ENCODE data around the gene COX6A2. TPM values are rescaled to one million over a fixed set of nuclear protein-coding genes. Genes with fewer than 3 reads are reported as not detected.
"Not testable (repeated sequence)": the region's sequence is repeated elsewhere in the genome, so short reads cannot be mapped to it uniquely, and the experiment has no call there.

The COX6A2 gene
- total RNA-seq, 1 donor from 2014 or later = not detected

DNA sequence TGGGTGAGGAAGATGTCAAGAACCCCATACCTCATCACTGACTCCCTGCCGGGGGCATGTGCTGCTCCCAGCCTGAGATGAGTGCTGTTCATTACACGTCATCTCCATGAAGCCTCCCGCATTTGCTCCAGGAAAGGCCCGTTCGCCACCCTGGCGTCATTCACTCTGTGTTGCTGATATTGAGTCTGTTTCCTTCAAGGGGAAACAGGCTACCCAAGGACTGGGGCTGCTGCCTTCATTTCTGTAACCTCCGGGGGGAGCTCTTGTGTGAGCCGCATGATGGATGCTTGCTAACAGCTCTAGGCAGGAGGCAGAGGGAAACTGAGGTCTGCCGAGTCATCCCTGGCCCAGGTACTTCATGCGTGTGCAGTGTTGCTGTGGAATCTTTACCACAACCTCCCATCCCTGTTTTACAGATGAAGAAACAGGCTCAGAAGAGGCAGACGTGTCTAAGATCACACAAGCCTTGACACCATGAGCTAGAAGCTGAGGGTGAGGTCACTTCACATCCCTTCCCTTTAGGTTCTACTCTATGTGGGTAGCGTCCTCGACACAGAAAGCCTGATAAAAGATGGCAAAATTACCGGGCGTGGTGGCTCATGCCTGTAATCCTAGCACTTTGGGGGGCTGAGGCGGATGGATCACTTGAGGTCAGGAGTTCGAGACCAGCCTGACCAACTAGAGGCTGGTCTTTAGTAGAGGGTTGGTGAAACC lies 27.6 kb upstream of the COX6A2 start:
- no peak overlapping the region for H3K4me3 ChIP-seq (ENCODE audit: low read depth, low read length)
- TF ChIP-seq, protein P1, sequence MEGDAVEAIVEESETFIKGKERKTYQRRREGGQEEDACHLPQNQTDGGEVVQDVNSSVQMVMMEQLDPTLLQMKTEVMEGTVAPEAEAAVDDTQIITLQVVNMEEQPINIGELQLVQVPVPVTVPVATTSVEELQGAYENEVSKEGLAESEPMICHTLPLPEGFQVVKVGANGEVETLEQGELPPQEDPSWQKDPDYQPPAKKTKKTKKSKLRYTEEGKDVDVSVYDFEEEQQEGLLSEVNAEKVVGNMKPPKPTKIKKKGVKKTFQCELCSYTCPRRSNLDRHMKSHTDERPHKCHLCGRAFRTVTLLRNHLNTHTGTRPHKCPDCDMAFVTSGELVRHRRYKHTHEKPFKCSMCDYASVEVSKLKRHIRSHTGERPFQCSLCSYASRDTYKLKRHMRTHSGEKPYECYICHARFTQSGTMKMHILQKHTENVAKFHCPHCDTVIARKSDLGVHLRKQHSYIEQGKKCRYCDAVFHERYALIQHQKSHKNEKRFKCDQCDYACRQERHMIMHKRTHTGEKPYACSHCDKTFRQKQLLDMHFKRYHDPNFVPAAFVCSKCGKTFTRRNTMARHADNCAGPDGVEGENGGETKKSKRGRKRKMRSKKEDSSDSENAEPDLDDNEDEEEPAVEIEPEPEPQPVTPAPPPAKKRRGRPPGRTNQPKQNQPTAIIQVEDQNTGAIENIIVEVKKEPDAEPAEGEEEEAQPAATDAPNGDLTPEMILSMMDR (conservative IDR thresholded peaks at IDR 0.05; ENCODE audit: low read depth, low read length) = peak; percentile 36
- DNase-seq (ENCODE audit: low read depth) = no peak

DNA sequence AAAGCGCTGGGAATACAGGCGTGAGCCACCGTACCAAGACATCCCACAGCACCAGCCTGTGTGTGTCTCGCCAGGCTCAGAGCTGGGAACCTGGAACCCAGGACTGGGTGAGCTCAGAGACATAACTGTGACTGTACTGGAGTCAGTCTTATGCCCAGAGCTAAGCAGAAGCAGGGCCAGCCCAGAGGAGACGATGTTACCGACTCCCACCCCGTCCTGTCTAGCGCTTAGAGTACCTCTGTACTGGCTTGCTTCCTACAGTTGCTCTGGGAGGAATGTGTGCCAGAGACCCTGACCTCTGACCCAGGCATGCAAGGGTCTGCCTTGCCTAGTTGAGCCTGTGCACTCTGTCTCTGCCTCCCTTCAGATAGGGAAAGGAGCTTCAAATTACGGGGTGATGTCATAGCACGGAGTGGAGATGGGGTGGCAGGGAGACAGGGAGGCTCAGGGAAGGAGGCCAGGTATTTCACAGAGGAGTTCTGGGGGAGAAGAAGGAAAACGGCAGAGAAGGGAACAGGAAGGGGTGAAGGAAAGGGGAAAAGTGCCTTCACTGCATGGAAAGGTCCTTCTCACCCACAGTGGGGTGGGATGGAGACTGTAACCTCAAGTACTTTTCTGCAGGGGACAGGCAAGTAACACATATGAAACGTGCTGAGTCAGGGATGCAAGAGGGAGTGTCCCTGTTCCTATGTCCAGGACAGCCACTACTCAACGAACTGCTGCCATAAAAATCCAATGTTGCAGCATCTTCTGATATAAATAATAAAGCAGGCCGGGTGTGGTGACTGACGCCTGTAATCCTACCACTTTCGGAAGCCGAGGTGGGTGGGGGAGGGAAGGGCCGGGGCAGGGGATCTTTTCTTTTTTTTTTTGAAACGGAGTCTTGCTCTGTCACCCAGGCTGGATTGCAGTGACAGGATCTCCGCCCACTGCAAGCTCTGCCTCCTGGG lies 25.4 kb upstream of the COX6A2 start:
- no peak for DNase-seq (ENCODE audit: low read depth)
- H3K4me3 ChIP-seq (ENCODE audit: low read depth, low read length) = no peak overlapping the region
- TF ChIP-seq, protein P1 (conservative IDR thresholded peaks at IDR 0.05; ENCODE audit: low read depth, low read length) = no peak

DNA sequence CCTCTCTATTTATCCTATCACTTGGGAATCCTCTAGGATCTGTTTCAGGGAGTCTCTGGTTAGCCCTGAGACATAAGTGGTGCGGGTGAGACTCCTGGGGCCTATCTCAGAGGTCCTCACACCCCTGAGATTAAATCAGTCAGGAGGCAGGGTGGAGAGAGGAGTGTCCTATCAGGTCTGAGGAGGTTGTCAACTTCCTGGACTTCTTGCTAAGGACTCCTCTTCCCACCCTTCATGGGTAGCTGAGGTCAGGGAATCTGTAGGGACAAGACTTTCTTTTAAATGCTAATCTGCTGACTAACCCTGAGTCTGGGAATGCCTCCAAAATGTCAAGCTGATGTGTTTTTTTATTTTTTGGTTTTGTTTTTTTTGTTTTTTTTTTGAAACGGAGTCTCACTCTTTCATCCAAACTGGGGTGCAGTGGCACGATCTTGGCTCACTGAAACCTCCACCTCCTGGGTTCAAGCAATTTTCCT lies 24.5 kb upstream of the COX6A2 start:
- H3K4me3 ChIP-seq (ENCODE audit: low read depth, low read length) = no peak overlapping the region
- TF ChIP-seq, protein P1 (conservative IDR thresholded peaks at IDR 0.05; ENCODE audit: low read depth, low read length) = no peak
- no peak for DNase-seq (ENCODE audit: low read depth)

DNA sequence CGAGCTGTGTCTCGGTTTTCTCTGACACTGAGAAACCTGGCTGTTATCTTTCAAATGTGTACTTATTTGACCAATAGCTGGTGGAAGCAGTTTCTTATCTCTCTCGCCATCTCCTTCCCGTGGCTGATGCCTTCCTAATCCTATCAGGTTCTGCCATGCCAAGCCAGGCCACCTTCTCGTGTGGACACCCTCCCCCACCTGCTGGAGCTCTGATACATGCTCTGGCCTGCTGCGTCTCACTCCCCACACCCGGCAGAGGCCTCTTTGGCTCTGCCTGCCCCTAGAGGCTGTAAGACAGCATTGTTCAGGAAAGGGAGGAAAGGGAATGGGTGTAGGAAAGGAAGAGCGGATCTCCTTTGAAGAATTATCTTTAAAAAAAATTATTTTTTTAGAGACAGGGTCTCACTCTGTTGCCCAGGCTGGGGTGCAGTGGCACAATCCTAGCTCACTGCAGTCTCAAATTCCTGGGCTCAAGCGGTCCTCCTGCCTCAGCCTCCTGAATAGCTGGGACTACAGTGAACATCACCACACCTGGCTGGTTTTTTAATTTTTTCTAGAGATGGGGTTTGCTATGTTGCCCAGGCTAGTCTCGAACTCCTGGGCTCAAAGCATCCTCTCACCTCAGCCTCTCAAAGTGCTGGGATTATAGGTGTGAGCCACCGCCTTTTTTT lies 23.7 kb upstream of the COX6A2 start:
- TF ChIP-seq, protein P1 (conservative IDR thresholded peaks at IDR 0.05; ENCODE audit: low read depth, low read length) = peak; percentile 68
- no peak overlapping the region for H3K4me3 ChIP-seq (ENCODE audit: low read depth, low read length)
- DNase-seq (ENCODE audit: low read depth) = no peak

DNA sequence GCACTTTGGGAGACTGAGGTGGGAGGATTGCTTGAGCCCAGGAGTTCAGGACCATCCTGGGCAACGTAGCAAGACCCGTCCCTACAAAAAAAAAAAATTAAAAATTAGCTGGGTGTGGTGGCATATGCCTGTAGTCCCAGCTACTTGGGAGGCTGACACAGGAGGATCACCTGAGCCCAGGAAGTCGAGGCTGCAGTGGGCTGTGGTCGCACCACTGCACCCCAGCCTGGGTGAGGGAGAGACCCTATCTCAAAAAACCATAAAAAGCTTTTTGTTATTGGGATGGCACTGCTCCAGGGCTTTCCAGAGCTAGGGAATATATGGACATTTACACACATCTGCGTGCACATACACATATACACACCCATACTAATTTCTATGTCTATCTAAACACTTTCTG lies 23.0 kb upstream of the COX6A2 start:
- H3K4me3 ChIP-seq (ENCODE audit: low read depth, low read length) = no peak overlapping the region
- DNase-seq (ENCODE audit: low read depth) = no peak
- TF ChIP-seq, protein P1 (conservative IDR thresholded peaks at IDR 0.05; ENCODE audit: low read depth, low read length) = no peak

DNA sequence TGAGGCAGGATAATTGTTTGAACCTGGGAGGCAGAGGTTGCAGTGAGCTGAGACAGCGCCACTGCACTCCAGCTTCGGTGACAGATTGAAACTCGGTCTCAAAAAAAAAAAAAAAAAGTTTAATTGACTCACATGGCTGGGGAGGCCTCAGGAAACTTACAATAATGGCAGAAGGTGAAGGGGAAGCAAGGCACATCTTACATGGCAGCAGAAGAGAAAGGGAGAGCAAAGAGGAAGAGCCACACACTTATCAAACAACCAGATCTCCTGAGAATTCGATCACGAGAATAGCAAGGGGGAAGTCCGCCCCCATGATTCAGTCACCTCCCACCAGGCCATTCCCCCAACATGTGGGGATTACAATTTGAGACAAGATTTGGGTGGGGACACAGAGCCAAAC lies 17.8 kb upstream of the COX6A2 start:
- DNase-seq (ENCODE audit: low read depth); H3K4me3 ChIP-seq (ENCODE audit: low read depth, low read length): not testable (repeated sequence)

DNA sequence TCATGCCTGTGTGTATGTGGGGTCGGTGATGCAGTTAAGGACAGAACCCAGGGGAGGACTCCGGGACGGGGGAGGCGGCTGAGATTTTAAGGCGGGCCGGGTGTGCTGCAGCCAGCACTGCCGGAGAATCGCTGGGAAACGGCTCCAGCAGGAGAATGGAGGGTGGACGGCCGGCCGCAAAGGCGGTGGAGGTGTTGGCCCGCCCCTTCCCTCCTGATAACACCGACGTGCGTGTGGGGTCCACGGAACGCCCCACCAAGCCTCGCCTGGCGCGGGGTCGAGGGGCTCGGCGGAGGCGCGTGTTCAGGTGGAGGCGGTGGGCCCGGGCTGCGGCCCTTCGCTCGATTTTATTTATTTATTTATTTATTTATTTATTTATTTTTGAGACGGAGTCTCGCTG lies 13.8 kb upstream of the COX6A2 start:
- TF ChIP-seq, protein P1 (conservative IDR thresholded peaks at IDR 0.05; ENCODE audit: low read depth, low read length) = no peak
- DNase-seq (ENCODE audit: low read depth) = no peak
- H3K4me3 ChIP-seq (ENCODE audit: low read depth, low read length) = peak overlapping the region; percentile 80
